HEK293 (cell line): ENCODE data around the gene C16orf78.
"Not testable (repeated sequence)": the region's sequence is repeated elsewhere in the genome, so short reads cannot be mapped to it uniquely, and the experiment has no call there.

Experiments used
- CTCF ChIA-PET: fragments of 350-600 bp; formaldehyde crosslinking; extraction: SDS; loops from one replicate; lab custom pipeline; 2021; ENCODE audit warnings: antibody characterized with exemption; lab: Yijun Ruan, JAX
- POLR2A ChIA-PET: fragments of 300-600 bp; formaldehyde crosslinking; extraction: SDS; loops from one replicate; lab custom pipeline; 2020; ENCODE audit warnings: antibody characterized with exemption, inconsistent platforms; lab: Yijun Ruan, JAX
- H3K27ac ChIP-seq: fragments of 200-500 bp; sonication (Bioruptor generic); 2 replicates; pipeline ENCODE4 v1.5.1; 2014; ENCODE audit warnings: low read depth, low read length, control low read depth, inconsistent platforms; ENCODE audit errors: extremely low read depth
- H3K36me3 ChIP-seq, 2 experiments: fragments of 200-500 bp in 1 of 2; sonication (Bioruptor generic) in 1 of 2; 1 replicate in 1 of 2; 2 replicates in 1 of 2; pipeline ENCODE4 v1.5.1; 2014 to 2017; ENCODE audit warnings: inconsistent platforms in 2 of 2, low read length in 2 of 2; ENCODE audit not compliant: control insufficient read depth in 2 of 2, insufficient read depth in 1 of 2
- H3K4me1 ChIP-seq: fragments of 200-500 bp; sonication (Bioruptor generic); 2 replicates; pipeline ENCODE4 v1.5.1; 2014; ENCODE audit warnings: mild to moderate bottlenecking, low read length, inconsistent platforms; ENCODE audit not compliant: control insufficient read depth, insufficient read depth
- H3K4me3 ChIP-seq: 2 replicates; pipeline ENCODE4 v1.5.1; 2011; ENCODE audit warnings: low read depth, mild to moderate bottlenecking, control low read depth, low read length, moderate library complexity
- H3K9me3 ChIP-seq: fragments of 200-500 bp; sonication (Bioruptor generic); 2 replicates; pipeline ENCODE4 v1.5.1; 2014; ENCODE audit warnings: low read depth, low read length, inconsistent platforms; ENCODE audit not compliant: control insufficient read depth, insufficient read depth
- EGR2 ChIP-seq: fragments of 450-650 bp; formaldehyde crosslinking; IDR thresholded peaks from 2 replicates; pipeline ENCODE4 v1.5.1; 2016; ENCODE audit warnings: low read depth, missing biosample characterization, missing genetic modification characterization
- GLIS2 ChIP-seq: fragments of 450-650 bp; formaldehyde crosslinking; IDR thresholded peaks from 2 replicates; pipeline ENCODE4 v1.5.1; 2016; ENCODE audit warnings: missing biosample characterization, missing genetic modification characterization
- KLF16 ChIP-seq: fragments of 450-650 bp; formaldehyde crosslinking; IDR thresholded peaks from 2 replicates; pipeline ENCODE4 v1.5.1; 2017; ENCODE audit warnings: missing biosample characterization, missing genetic modification characterization
- KLF7 ChIP-seq: fragments of 450-650 bp; formaldehyde crosslinking; IDR thresholded peaks from 2 replicates; pipeline ENCODE4 v1.5.1; 2016; ENCODE audit warnings: missing biosample characterization, missing genetic modification characterization, borderline replicate concordance
- SCRT1 ChIP-seq: fragments of 450-650 bp; formaldehyde crosslinking; IDR thresholded peaks from 2 replicates; pipeline ENCODE4 v1.5.1; 2016; ENCODE audit warnings: missing biosample characterization, missing genetic modification characterization, borderline replicate concordance
- TCF7L2 ChIP-seq: IDR thresholded peaks from 2 replicates; pipeline ENCODE4 v1.6.1; 2011; ENCODE audit warnings: low read depth, mild to moderate bottlenecking, inconsistent platforms, low read length, moderate library complexity, borderline replicate concordance
- TRIM28 ChIP-seq: IDR thresholded peaks from 2 replicates; pipeline ENCODE4 v1.6.1; 2011; ENCODE audit warnings: low read length, control low read depth, borderline replicate concordance
- ZBTB6 ChIP-seq: fragments of 450-650 bp; formaldehyde crosslinking; IDR thresholded peaks from 2 replicates; pipeline ENCODE4 v1.5.1; 2017; ENCODE audit warnings: missing biosample characterization, missing genetic modification characterization
- ZNF138 ChIP-seq: fragments of 450-650 bp; formaldehyde crosslinking; IDR thresholded peaks from 2 replicates; pipeline ENCODE4 v1.5.1; 2016; ENCODE audit warnings: missing biosample characterization, missing genetic modification characterization, borderline replicate concordance
- ZNF174 ChIP-seq: fragments of 450-650 bp; formaldehyde crosslinking; IDR thresholded peaks from 2 replicates; pipeline ENCODE4 v1.5.0; 2017; ENCODE audit warnings: missing biosample characterization, mild to moderate bottlenecking, missing genetic modification characterization
- ZNF2 ChIP-seq: fragments of 450-650 bp; formaldehyde crosslinking; IDR thresholded peaks from 2 replicates; pipeline ENCODE4 v1.5.1; 2016; ENCODE audit warnings: missing biosample characterization, missing genetic modification characterization
- ZNF221 ChIP-seq: fragments of 450-650 bp; formaldehyde crosslinking; IDR thresholded peaks from 2 replicates; pipeline ENCODE4 v1.5.1; 2017; ENCODE audit warnings: missing biosample characterization, missing genetic modification characterization, borderline replicate concordance
- ZNF311 ChIP-seq: fragments of 450-650 bp; formaldehyde crosslinking; IDR thresholded peaks from 2 replicates; pipeline ENCODE4 v1.5.1; 2017; ENCODE audit warnings: missing biosample characterization, missing genetic modification characterization, borderline replicate concordance
- ZNF623 ChIP-seq: fragments of 450-650 bp; formaldehyde crosslinking; IDR thresholded peaks from 2 replicates; pipeline ENCODE4 v1.5.1; 2016; ENCODE audit warnings: missing biosample characterization, missing genetic modification characterization
- ZNF654 ChIP-seq: fragments of 450-650 bp; formaldehyde crosslinking; IDR thresholded peaks from 2 replicates; pipeline ENCODE4 v1.5.1; 2016; ENCODE audit warnings: low read depth, missing biosample characterization, missing genetic modification characterization
- ZNF704 ChIP-seq: fragments of 450-650 bp; formaldehyde crosslinking; IDR thresholded peaks from 2 replicates; pipeline ENCODE4 v1.5.1; 2016; ENCODE audit warnings: missing biosample characterization, missing genetic modification characterization
- ZNF707 ChIP-seq: fragments of 450-650 bp; formaldehyde crosslinking; IDR thresholded peaks from 2 replicates; pipeline ENCODE4 v1.5.1; 2016; ENCODE audit warnings: missing biosample characterization, missing genetic modification characterization
- TF ChIP-seq, protein P1 (sequence below): fragments of 450-650 bp; formaldehyde crosslinking; IDR thresholded peaks from 2 replicates; pipeline ENCODE4 v1.5.1; 2017; ENCODE audit warnings: missing biosample characterization, missing genetic modification characterization
- TF ChIP-seq, protein P2 (sequence below): fragments of 450-650 bp; formaldehyde crosslinking; IDR thresholded peaks from 2 replicates; pipeline ENCODE4 v1.5.1; 2016; ENCODE audit warnings: missing biosample characterization, missing genetic modification characterization
- TF ChIP-seq, protein P3 (sequence below): fragments of 450-650 bp; formaldehyde crosslinking; conservative IDR thresholded peaks from 2 replicates; pipeline ENCODE4 v1.5.1; 2016; ENCODE audit warnings: low read depth, missing biosample characterization, missing genetic modification characterization
- TF ChIP-seq, protein P4 (sequence below): fragments of 450-650 bp; IDR thresholded peaks from 2 replicates; pipeline ENCODE4 v1.5.1; 2018; ENCODE audit warnings: missing biosample characterization, mild to moderate bottlenecking, missing genetic modification characterization

C16orf78 gene

GRCh38 chr16:49361731-49362130 lies 11.9 kb upstream of the C16orf78 start:
- H3K4me3 ChIP-seq, H3K9me3 ChIP-seq, H3K27ac ChIP-seq, POLR2A ChIA-PET, H3K4me1 ChIP-seq, H3K36me3 ChIP-seq, CTCF ChIA-PET: not testable (repeated sequence)
- TF ChIP-seq EGR2 (tag by site-specific recombination): 0 out of 2 replicates have a peak, but pooled peaks have one; percentile 7

- TF ChIP-seq ZNF221 (no peak), ZNF704 (no peak), TCF7L2 (no peak), ZNF707 (tag by site-specific recombination) (no peak), ZNF311 (no peak)
- TF ChIP-seq, protein P1, sequence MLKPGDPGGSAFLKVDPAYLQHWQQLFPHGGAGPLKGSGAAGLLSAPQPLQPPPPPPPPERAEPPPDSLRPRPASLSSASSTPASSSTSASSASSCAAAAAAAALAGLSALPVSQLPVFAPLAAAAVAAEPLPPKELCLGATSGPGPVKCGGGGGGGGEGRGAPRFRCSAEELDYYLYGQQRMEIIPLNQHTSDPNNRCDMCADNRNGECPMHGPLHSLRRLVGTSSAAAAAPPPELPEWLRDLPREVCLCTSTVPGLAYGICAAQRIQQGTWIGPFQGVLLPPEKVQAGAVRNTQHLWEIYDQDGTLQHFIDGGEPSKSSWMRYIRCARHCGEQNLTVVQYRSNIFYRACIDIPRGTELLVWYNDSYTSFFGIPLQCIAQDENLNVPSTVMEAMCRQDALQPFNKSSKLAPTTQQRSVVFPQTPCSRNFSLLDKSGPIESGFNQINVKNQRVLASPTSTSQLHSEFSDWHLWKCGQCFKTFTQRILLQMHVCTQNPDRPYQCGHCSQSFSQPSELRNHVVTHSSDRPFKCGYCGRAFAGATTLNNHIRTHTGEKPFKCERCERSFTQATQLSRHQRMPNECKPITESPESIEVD: no peak
- TF ChIP-seq, protein P2, sequence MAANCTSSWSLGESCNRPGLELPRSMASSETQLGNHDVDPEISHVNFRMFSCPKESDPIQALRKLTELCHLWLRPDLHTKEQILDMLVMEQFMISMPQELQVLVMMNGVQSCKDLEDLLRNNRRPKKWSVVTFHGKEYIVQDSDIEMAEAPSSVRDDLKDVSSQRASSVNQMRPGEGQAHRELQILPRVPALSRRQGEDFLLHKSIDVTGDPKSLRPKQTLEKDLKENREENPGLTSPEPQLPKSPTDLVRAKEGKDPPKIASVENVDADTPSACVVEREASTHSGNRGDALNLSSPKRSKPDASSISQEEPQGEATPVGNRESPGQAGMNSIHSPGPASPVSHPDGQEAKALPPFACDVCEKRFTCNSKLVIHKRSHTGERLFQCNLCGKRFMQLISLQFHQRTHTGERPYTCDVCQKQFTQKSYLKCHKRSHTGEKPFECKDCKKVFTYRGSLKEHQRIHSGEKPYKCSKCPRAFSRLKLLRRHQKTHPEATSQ (tag by site-specific recombination): no peak
- H3K4me1 ChIP-seq: no peaks in the 10 kb centered on the region
- no peak overlapping the region for H3K27ac ChIP-seq
- H3K4me3 ChIP-seq: no peak overlapping the region
- no peaks in the 10 kb centered on the region for H3K9me3 ChIP-seq
- POLR2A ChIA-PET: no interaction called here
- no peaks in the 10 kb centered on the region for H3K36me3 ChIP-seq
- CTCF ChIA-PET: no interaction called here
Observed at GRCh38 chr16:49362230-49362629, 11.4 kb upstream of the C16orf78 start.

DNA sequence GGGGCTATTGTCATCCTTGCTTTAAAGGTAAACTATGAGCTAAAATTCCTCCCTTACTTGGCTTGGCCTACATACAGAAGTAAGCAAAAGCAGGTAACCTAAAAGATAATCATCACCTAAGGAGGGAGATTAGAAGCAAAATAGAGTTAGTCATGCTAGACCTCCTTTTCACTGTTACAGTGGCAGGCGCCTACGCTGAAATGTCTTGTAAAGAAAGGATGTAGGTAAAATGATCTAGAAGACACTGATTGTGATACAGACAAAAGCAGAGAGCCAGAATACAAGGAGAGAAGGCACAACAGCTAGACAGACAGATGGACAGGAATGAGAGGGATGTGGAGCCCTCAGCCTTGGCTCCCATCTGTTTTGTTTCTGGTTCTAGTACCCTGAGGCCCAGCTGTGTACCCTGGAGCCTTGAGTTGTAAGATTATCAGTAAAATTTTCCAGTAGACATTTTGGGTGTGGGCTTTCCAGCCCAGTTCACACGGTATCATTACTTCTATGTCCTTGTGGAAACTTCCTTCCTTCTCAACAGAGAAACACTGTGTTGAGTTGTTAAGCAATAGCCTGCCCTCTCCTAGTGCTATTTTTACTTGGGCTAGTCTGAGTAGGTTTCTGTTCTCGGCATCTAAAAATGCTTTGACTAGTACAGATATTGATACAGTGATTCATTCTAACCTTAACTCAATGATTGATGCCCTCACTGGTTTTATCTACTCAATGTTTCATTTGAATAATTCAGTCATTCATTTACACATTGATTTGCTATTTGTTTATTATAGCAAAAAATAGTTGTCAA lies 7.7 kb upstream of the C16orf78 start:
- H3K4me3 ChIP-seq: no peak overlapping the region
- CTCF ChIA-PET: interaction anchor here (1.0 kb wide), 2 partner anchors 21 to 679 kb away, joined by 3 read pairs; no protein-coding TSS in a partner anchor
- no peaks in the 10 kb centered on the region for H3K9me3 ChIP-seq
- POLR2A ChIA-PET: no interaction called here
- no peaks in the 10 kb centered on the region for H3K4me1 ChIP-seq
- no peaks in the 10 kb centered on the region for H3K36me3 ChIP-seq
- H3K27ac ChIP-seq: no peak overlapping the region
- TF ChIP-seq ZNF174 (no peak), ZNF2 (tag by site-specific recombination) (no peak), SCRT1 (tag by site-specific recombination) (no peak), ZNF654 (no peak), ZNF138 (tag by site-specific recombination) (no peak), KLF16 (tag by site-specific recombination) (no peak), GLIS2 (no peak), ZNF623 (tag by site-specific recombination) (no peak), ZBTB6 (no peak), KLF7 (no peak), TRIM28 (no peak)
- TF ChIP-seq, protein P3, sequence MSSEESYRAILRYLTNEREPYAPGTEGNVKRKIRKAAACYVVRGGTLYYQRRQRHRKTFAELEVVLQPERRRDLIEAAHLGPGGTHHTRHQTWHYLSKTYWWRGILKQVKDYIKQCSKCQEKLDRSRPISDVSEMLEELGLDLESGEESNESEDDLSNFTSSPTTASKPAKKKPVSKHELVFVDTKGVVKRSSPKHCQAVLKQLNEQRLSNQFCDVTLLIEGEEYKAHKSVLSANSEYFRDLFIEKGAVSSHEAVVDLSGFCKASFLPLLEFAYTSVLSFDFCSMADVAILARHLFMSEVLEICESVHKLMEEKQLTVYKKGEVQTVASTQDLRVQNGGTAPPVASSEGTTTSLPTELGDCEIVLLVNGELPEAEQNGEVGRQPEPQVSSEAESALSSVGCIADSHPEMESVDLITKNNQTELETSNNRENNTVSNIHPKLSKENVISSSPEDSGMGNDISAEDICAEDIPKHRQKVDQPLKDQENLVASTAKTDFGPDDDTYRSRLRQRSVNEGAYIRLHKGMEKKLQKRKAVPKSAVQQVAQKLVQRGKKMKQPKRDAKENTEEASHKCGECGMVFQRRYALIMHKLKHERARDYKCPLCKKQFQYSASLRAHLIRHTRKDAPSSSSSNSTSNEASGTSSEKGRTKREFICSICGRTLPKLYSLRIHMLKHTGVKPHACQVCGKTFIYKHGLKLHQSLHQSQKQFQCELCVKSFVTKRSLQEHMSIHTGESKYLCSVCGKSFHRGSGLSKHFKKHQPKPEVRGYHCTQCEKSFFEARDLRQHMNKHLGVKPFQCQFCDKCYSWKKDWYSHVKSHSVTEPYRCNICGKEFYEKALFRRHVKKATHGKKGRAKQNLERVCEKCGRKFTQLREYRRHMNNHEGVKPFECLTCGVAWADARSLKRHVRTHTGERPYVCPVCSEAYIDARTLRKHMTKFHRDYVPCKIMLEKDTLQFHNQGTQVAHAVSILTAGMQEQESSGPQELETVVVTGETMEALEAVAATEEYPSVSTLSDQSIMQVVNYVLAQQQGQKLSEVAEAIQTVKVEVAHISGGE (tag by site-specific recombination): no peak
- TF ChIP-seq, protein P4, sequence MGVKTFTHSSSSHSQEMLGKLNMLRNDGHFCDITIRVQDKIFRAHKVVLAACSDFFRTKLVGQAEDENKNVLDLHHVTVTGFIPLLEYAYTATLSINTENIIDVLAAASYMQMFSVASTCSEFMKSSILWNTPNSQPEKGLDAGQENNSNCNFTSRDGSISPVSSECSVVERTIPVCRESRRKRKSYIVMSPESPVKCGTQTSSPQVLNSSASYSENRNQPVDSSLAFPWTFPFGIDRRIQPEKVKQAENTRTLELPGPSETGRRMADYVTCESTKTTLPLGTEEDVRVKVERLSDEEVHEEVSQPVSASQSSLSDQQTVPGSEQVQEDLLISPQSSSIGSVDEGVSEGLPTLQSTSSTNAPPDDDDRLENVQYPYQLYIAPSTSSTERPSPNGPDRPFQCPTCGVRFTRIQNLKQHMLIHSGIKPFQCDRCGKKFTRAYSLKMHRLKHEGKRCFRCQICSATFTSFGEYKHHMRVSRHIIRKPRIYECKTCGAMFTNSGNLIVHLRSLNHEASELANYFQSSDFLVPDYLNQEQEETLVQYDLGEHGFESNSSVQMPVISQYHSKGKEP (tag by site-specific recombination): no peak
